Measurements from ENCODE around the gene KAT2B.
"Not testable (repeated sequence)": the region's sequence is repeated elsewhere in the genome, so short reads cannot be mapped to it uniquely, and the experiment has no call there.

Gene KAT2B

DNA sequence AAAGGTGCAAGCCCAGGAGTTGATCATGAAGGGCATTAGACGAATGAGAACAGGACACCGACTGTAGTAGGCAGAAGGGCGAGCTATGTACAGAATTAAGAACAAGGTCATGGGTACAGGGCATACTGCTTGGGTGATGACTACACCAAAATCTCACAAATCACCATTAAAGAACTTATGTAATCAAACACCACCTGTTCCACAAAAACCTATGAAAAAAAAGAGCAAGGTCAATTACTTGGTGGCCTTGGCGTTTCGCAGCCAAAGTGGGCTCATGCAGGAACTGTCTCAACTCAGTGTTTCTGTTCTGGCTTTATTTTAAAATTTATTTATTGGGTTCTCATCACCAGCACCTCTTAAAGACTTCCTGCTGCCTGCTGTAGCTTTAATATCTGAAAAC lies 2.1 kb downstream of the KAT2B start:
- DNase-seq: no peak

DNA sequence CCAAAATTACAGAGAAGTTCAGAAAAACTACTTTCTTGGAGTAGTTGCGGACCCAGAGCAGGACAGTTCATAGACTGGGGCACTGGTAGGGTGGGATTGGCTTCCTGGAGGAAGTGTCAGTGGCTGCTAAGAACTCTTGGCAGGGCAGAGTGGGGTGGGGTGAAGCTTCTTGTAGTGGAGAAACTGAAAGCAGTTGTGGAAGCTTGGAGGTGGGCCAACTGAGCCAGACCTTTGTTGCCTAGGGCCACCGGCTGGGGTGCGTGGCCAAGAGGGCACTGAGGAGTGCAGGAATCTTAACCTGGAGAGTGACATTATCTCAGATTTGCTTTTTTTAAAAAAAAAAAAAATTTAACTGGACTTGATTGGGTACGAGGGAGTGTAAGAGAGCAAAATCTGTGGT lies 3.1 kb downstream of the KAT2B start:
- DNase-seq: peak; percentile 37

DNA sequence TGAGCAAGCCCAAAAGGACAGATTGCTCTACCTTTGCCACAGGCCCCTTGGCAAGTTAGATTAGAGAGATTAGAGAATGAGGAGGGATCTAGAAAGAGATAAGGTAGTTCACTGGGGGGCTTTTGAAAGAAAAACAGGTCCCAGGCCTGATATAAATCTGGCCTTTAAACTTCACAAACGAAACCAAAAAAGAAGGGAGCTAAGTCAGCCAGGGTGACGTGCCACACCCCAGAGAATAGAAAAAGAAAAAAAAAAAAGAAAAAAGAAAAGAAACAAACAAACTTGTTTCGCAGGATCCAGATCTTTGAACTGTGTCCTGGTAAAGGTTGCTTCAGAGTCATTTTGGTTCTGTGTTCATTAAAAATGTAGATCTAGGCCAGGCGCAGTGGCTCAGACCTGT lies 3.6 kb downstream of the KAT2B start:
- no peak for DNase-seq

DNA sequence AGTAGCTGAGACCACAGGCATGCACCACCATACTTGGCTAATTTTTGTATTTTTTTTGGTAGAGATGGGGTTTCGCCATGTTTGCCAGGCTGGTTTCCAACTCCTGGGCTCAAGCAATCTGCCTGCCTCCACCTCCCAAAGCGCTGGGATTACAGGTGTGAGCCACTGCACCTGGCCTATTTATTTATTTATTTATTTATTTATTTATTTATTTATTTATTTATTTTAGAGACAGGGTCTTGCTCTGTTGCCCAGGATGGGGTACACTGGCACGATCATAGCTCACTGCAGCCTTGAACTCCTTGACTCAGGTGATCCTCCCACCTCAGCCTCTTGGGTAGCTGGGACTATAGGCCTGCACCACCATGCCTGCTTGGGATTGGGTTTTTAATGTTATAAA lies 4.9 kb downstream of the KAT2B start:
- DNase-seq: not testable (repeated sequence)

DNA sequence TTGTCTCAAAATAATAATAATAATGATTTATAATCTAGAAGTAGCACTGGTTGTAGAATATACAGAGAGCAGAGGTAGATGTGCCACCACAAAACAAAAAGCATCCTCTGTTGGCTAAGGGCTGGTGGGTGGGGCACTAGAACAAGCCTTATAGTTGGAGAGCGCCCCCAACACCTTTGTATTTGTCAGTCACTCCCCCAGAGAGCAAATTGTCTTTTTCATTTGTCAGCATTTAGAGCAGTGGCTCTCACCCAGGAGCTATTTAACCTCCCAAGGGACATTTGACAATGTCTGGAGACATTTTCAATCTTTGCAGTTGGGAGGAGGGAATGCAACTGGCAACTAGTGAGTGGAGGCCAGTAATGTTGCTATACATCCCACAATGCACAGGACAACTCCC lies 6.3 kb downstream of the KAT2B start:
- no peak for DNase-seq

DNA sequence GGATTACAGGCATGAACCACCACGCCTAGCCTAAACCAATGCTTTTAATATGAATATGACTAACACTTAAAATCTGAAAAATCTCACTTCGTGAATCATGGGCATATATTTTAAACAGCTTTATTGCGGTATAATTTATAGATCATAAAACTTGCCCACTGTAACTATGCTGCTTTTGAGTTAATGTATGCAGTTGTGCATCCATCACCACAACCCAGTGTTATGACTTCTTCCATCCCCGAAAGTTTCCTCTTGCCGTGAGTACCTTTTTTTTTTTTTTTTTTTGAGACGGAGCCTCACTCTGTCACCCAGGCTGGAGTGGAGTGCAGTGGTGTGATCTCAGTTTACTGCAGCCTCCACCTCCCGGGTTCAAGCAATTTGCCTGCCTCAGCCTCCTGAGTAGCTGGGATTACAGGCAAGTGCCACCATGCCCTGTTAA lies 7.1 kb downstream of the KAT2B start:
- DNase-seq: no peak

DNA sequence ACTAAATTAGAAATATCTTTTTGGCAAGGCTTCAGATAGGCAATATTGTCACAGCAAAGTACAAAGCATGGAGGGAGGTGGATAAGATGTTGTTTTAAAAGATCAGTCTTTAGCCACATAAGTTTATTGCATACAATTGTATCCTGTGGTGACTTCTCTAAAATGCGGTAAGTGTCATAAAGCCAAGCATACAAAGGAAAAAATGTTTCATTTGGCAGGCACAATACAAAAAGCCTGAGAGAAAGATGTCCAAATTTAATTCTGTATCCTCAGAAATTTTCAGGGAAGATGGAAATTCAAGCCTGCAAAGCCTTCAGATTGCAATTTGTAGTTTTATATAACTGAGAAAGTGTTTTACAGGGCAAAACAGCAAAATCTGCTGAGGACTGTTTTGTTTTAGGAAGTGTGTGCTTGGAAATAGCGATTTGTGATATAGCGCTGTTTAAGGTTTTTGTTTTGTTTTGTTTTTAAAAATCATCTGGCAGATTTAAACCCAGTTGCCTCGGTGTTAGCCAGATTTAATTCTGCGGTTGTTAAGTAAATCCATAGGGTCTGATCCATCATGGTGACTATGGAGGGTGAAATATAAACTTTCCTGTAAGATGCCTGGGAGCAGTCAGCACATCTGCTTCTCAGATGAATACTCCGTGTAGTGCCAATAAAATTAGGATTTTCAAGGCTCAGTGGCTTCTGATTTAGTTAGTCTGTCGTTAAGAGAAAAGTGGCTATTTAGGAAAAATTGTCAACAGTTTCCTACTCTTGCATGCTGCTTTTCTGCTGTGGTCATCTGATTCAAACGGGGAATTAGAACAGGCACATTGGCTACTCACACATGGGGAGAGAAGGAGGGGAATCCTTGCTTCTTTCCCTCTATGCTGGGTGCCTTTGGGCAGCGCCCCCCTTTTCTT lies 8.0 kb downstream of the KAT2B start:
- no peak for DNase-seq

DNA sequence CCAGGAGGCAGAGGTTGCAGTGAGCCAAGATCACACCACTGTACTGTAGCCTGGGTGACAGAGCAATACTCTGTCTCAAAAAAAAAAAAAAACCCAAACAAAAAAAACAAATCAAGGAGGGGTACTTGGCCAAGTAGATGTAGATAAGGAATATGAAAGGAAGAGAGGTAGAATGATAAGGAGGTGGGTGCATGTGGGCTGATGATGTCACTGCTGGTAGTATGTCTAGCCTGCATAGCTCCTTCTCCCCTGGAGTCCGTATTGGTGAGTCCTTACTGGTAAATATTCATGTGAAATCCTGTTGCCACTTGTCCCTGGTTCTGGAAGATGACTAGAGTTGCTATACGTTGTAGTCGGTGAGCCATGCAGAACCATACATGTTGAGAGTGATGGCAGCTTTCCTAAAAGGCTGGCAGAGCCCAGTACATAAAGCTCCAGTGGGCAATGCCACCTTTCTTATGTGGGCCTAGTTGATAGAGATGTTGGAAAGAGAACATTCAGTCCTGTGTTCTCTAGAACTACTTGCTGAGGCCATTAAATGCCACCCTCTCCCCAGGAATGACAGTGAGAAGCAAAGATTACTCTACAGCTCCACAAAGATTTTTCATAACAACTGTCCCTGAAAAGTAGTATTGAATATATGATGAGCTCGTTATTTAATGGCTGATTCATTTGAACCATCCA lies 11.0 kb downstream of the KAT2B start:
- no peak for DNase-seq

DNA sequence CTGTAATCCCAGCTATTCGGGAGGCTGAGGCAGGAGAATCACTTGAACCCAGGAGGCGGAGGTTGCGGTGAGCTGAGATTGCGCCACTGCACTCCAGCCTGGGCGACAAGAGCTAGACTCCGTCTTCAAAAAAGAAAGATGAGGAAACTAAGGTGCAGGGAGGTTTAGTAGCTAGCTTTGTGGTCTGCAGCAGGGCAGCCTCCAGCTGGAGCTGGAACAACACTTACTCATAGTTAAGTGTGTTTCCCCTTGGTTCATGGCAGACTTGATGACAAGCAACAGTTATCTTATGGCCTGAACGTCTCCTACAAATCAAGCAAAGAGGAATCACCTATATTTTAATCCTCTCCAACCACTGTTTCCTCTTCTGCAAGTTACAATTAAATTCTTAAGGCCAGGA lies 12.6 kb downstream of the KAT2B start:
- DNase-seq: no peak

DNA sequence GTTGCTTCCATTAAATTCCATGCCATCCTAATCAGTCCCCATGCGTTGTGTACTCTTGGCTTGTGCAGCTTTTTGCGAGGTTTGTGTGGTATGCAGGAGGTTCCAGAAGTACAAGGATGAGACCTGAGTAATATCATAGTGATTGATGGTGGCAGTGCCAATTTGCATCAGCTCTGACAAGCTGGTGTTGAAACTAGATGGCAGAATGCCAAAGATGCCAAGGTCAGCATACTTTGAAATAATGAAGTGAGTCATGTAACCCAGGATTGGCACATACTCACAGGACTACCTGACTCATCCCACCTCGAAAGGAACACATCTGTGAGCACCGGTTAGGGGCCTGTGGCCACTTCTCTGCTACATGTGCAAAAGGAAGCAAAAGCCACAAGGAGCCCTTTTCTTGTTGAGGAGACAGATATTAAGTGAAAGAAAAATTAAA lies 14.3 kb downstream of the KAT2B start:
- DNase-seq: peak; percentile 58

DNA sequence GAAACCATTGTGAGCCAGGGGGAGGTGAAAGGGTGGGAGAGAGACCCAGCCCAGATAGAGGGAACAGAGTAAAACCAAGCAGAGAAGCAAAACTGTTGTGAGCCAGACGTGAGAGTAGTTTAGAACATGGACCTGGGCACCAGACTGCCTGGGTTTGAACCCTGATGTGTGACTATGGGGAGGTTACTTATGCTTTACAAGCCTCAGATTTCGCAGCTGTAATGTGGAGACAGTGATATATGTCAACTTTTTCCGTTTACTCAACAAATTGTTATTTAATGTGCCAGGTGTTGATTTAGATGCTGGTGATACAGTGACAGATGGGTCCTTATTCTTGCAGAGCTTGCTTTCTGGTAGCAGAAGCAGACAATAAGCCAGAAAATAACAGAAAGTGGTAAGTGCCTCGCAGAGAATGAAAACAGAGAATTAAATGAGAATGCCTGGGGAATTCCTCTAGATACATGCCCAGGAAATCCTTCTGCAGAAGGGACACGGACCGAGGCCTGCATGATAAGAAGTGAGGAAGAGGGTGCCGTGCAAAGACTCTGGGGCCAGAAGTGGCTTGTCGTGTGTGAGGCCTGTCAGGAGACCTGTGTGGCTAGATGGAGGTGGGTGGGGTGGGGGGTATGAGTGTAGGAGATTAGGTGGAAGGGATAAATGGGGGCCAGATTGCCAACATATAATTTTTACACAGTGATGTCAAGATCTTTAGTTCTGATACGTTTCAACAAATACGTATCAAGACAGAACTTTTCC lies 15.0 kb downstream of the KAT2B start:
- no peak for DNase-seq

DNA sequence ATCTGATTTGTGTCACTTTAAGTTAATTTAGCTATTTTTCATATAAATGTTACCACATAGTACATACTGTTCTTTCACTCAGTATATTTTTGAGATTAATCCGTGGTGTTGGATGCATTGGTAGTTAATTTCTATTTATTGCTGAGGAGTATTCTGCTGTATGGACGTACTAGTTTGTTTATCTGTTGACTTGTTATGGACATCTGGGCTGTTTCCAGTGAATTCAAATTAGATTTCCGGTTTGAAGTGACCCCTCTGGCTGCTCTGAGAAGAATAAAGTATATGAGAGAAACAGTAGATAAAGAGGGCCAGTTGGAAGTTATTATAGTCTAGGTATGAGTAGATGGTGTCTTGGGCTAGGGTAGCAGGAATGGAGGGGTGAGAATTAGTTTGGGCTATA lies 15.6 kb downstream of the KAT2B start:
- DNase-seq: no peak

DNA sequence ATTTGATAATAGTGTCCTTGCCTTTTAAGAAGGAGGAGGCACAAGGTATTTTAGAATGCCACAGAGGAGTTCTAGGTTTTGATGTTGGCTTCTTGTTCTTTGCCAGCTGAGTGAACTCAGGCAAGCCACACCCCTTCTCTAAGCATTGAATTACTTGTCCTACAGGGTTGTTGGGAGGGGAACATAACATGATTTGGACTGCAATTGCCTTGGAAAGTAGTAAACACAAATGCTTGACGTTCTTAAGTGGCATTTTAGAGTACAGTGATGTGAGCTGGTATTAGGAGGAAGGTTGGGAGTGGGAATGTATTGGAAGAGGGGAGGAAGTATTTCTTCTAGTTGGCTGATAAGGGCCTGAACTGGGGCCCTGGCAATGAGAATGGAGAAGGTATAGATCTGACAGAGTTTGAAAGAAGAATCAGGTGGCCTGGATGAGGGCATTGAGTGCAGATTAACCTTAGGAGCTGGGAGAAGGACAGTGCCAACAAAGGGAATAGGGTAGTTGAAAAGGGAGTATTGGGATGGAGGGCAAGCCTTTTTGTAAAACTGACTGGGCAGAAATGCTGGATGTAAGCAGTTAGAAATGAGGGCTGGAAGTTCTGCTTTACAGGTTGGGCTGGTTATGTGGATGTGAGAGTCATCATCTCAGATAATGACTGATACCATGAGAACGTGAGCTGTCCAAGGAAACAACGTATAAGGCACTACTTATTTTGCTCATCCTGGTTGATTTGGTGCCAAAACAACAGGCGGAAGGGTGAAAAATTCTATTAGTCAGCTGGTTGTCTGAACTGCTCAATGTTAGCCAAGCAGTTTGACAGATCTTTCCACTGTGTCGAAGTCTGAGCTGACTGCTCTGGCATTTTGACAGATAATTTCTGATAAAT lies 16.7 kb downstream of the KAT2B start:
- no peak for DNase-seq

DNA sequence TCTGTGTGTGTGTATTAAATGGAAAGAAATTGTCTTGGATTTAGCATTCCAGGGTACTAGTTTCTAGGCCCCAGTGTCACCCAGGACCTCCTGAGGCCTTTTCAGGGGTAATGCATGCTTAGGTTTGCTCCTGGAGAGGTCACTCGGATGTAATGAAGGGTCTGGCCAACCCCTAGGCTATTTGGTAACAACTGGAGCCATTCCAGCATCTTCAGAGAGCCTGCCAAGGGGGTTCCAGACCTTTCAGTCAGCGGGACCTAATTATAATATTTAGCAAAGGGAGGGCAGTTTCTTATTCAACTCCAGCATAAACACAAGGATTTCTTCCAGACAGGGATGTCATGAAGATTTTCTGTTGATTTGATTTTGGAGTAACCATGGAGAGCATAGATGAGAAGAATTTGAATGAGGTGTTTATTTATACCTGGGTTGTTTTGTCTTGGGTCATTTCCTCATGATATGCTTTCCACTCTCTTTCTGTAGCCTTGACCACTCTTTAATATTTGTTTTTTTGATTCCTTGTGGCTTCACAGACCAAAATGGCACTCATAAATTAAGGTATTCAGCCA lies 17.4 kb downstream of the KAT2B start:
- DNase-seq: no peak

DNA sequence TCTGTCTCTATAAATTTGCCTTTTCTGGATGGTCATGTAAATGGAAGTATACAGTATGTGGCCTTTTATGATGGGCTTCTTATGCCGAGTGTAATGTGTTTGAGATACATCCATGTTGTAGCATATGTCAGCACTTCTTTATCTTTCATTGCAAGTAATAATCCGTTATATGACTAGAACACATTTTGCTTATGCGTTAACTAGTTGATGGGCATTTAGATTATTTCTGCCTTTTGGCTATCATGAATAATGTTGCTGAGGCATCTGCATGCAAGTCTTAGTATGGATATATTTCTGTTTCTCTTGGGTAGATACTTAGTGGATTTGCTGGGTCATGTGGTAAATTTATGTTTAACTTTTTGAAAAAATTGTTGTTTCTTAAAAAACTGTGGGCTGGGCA lies 19.7 kb downstream of the KAT2B start:
- no peak for DNase-seq

DNA sequence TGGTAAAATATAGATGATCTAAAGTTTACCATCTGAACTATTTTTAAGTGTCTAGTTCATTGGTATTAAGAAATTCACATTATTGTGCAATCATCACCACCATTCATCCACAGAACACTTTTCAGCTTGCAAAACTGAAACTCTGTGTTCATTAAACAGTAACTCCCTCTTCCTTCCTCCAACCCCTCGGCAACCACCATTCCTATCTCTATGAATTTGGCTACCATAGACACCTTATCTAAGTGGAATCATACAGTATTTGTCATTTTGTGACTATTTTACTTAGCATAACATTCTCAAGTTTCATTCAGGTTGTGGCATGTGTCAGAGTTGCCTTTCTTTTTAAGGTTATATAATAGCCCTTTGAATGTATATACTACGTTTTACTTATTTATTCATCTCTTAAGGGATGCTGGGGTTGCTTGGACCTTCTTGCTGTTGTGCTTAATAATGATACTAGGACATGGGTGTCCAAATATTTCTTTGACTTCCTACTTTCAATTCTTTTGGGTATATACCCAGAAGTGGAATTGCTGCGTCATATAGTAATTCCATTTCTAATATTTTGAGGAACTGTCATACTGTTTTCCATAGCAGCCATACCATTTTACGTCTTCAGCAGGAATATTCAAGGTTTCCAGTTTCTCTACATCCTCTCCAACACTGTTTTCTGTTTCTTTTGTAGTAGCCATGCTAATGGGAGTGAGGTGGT lies 20.9 kb downstream of the KAT2B start:
- DNase-seq: no peak

DNA sequence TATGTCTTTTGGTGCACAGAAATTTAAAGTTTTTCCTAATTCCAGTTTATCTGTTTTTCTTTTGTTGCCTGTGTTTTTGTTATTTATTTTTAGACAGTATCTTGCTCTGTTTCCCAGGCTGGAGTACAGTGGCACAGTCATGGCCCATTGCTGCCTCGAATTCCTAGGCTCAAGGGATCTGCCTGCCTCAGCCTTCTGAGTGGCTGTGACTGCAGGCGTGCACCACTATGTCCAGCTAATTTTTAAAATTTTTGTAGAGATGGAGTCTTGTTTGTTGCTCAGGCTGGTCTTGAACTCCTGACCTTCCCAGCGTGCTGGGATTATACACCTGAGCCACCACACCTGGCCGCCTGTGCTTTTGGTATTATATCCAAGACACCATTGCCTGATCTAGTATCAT lies 22.8 kb downstream of the KAT2B start:
- no peak for DNase-seq

DNA sequence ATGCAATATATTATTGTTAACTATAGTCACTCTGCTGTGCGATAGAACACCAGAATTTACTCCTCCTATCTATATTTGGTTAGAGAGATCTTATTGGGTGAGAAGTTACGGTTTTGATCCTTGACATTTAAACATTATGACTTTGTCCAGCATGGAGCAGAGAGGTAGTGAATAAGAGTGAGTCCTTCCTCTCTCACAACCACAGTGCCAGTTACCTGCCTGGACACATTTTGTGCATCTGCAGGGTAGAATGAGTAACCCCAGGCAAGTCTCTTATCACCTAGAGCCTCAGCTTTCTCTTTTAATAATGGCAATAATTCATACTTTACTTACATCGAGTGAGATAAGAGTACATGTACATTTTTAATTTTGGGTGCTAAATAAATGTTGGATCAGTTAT lies 24.1 kb downstream of the KAT2B start:
- DNase-seq: no peak

DNA sequence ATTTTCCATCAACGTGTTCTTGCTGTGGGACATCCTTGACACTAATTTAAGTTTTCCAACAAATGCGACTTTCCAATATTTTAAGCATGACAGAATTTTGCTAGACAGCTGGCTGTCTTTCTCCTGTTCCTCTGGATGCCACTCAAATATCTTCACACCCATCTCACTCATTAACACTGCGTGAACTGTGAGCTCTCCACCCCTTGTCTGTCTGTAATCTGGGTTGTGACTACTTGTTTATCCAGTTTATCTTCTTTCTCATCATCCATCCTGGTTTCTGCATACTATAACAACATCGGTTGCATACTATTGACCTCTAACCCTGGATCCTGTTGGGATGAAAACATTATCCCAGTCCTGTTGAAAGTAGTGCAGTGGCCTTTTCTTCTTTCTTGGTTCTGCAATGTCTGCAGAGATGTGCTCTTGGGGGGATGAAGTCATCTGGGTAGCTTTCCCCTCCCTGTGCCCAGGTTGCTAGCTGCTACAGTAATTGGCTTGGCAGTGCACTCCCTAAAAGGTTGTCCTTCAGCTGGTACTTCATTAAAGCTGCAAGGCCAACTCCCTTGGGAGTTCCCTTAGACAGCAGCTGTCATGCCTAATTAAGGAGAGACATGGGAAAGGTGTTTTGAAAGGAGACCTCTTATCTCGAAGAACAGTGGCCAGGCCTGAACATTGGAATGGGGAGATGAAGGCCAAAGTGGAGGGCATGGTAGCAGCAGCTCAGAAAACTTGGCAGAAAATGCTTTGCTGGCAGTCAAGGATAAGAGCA lies 24.7 kb downstream of the KAT2B start:
- DNase-seq: no peak

DNA sequence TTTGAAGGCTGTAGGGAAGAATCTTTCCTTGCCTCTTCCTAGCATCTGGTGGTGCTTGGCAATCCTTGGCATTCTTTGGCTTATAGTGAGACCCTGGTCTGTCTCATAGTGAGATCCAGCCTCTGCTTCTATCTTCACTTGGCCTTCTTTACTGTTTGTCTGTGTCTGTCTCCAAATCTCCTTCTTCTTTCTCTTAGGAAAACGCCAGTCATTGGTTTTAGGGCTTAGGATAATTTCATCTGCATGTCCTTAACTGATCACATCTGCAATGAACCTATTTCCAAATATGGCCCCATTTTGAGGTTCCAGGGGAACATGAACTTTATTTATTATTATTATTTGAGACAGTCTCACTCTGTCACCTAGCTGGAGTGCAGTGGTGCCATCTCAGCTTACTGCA lies 25.8 kb downstream of the KAT2B start:
- DNase-seq: no peak
